Measurements from ENCODE around the gene FOXO3. TPM values are rescaled to one million over a fixed set of nuclear protein-coding genes. Genes with fewer than 3 reads are reported as not detected.

Gene FOXO3
- total RNA-seq, 1 donor from 2014 or later = 60.3 TPM

GRCh38 chr6:108578166-108578565 is 17.4 kb downstream of the FOXO3 start:
- H3K9me3 Mint-ChIP-seq (ENCODE audit: unreplicated experiment) = no peaks in the 10 kb centered on the region
- peaks cover 16% of the 10 kb centered on the region for H3K36me3 Mint-ChIP-seq (ENCODE audit: unreplicated experiment)
- no peak overlapping the region for H3K4me3 Mint-ChIP-seq (ENCODE audit: unreplicated experiment)
- TF ChIP-seq CTCF (IDR thresholded peaks at IDR 0.05) = no peak
- H3K27ac Mint-ChIP-seq (ENCODE audit: unreplicated experiment) = peak overlapping the region; percentile 70
- no peak for DNase-seq (ENCODE audit: extremely low spot score, unreplicated experiment)
- H3K4me1 Mint-ChIP-seq (ENCODE audit: unreplicated experiment) = peaks cover 70% of the 10 kb centered on the region
- no peaks in the 10 kb centered on the region for H3K27me3 Mint-ChIP-seq (ENCODE audit: unreplicated experiment)

- H3K27me3 Mint-ChIP-seq (ENCODE audit: unreplicated experiment) = no peaks in the 10 kb centered on the region
- no peak for TF ChIP-seq CTCF (IDR thresholded peaks at IDR 0.05)
- peaks cover 74% of the 10 kb centered on the region for H3K4me1 Mint-ChIP-seq (ENCODE audit: unreplicated experiment)
- no peak for DNase-seq (ENCODE audit: extremely low spot score, unreplicated experiment)
- peak overlapping the region; percentile 70 for H3K27ac Mint-ChIP-seq (ENCODE audit: unreplicated experiment)
- H3K9me3 Mint-ChIP-seq (ENCODE audit: unreplicated experiment) = no peaks in the 10 kb centered on the region
- peaks cover 16% of the 10 kb centered on the region for H3K36me3 Mint-ChIP-seq (ENCODE audit: unreplicated experiment)
- H3K4me3 Mint-ChIP-seq (ENCODE audit: unreplicated experiment) = no peak overlapping the region
Measured at GRCh38 chr6:108578595-108579327, 18.0 kb downstream of the FOXO3 start.

- Mint-ChIP-seq H3K27ac (ENCODE audit: unreplicated experiment) (peak overlapping the region; percentile 70), H3K36me3 (ENCODE audit: unreplicated experiment) (peaks cover 16% of the 10 kb centered on the region), H3K27me3 (ENCODE audit: unreplicated experiment) (no peaks in the 10 kb centered on the region), H3K4me3 (ENCODE audit: unreplicated experiment) (no peak overlapping the region), H3K4me1 (ENCODE audit: unreplicated experiment) (peaks cover 80% of the 10 kb centered on the region), H3K9me3 (ENCODE audit: unreplicated experiment) (no peaks in the 10 kb centered on the region)
- TF ChIP-seq CTCF (IDR thresholded peaks at IDR 0.05) = no peak
- no peak for DNase-seq (ENCODE audit: extremely low spot score, unreplicated experiment)
Measured at GRCh38 chr6:108579328-108579721, 18.6 kb downstream of the FOXO3 start.

GRCh38 chr6:108580646-108581045 is 19.9 kb downstream of the FOXO3 start:
- Mint-ChIP-seq H3K4me3 (ENCODE audit: unreplicated experiment) (peak overlapping the region; percentile 64), H3K36me3 (ENCODE audit: unreplicated experiment) (peaks cover 12% of the 10 kb centered on the region), H3K9me3 (ENCODE audit: unreplicated experiment) (no peaks in the 10 kb centered on the region), H3K27ac (ENCODE audit: unreplicated experiment) (peak overlapping the region; percentile 93), H3K4me1 (ENCODE audit: unreplicated experiment) (peaks cover 84% of the 10 kb centered on the region), H3K27me3 (ENCODE audit: unreplicated experiment) (no peaks in the 10 kb centered on the region)
- DNase-seq (ENCODE audit: extremely low spot score, unreplicated experiment) = no peak
- no peak for TF ChIP-seq CTCF (IDR thresholded peaks at IDR 0.05)

GRCh38 chr6:108581237-108581931 is 20.7 kb downstream of the FOXO3 start:
- Mint-ChIP-seq H3K4me1 (ENCODE audit: unreplicated experiment) (peaks cover 91% of the 10 kb centered on the region), H3K9me3 (ENCODE audit: unreplicated experiment) (no peaks in the 10 kb centered on the region), H3K36me3 (ENCODE audit: unreplicated experiment) (peaks cover 12% of the 10 kb centered on the region), H3K27me3 (ENCODE audit: unreplicated experiment) (no peaks in the 10 kb centered on the region), H3K27ac (ENCODE audit: unreplicated experiment) (peak overlapping the region; percentile 93), H3K4me3 (ENCODE audit: unreplicated experiment) (peak overlapping the region; percentile 64)
- no peak for TF ChIP-seq CTCF (IDR thresholded peaks at IDR 0.05)
- no peak for DNase-seq (ENCODE audit: extremely low spot score, unreplicated experiment)

Measured in osteocyte (in vitro differentiated cells).